Spleen (tissue), 11 donors: ENCODE data around the gene CTBP1. TPM values are rescaled to one million over a fixed set of nuclear protein-coding genes. Genes with fewer than 3 reads are reported as not detected.

Experiments
- DNase-seq: peaks from one replicate; pipeline ENCODE4 v3.0.0-alpha.2; 2020
- H3K27ac ChIP-seq, 8 donors: fragments of 200-600 bp; sonication (generic) in 7 of 8; 1 replicate in 4 of 8; 2 replicates in 4 of 8; pipeline versions ENCODE4 v1.5.0 to v1.8.0; 2016 to 2021; ENCODE audit warnings: inconsistent platforms in 4 of 8, mild to moderate bottlenecking in 4 of 8, moderate library complexity in 1 of 8
- H3K27me3 ChIP-seq, 7 donors: fragments of 200-600 bp; sonication (generic) in 6 of 7; replicated peaks in 1 of 7; 1 replicate in 4 of 7; 2 replicates in 3 of 7; pipeline versions ENCODE4 v1.5.0 to v1.8.0; 2016 to 2021; ENCODE audit warnings: inconsistent platforms in 3 of 7, mild to moderate bottlenecking in 1 of 7
- H3K36me3 ChIP-seq, 6 donors: fragments of 200-600 bp; sonication (generic) in 5 of 6; 1 replicate in 4 of 6; 2 replicates in 2 of 6; pipeline versions ENCODE4 v1.5.0 to v1.8.0; 2016 to 2021; ENCODE audit warnings: inconsistent platforms in 2 of 6
- H3K4me1 ChIP-seq, 6 donors: fragments of 200-600 bp; sonication (generic) in 5 of 6; 1 replicate in 3 of 6; 2 replicates in 3 of 6; pipeline versions ENCODE4 v1.5.0 to v1.8.0; 2016 to 2021; ENCODE audit warnings: inconsistent platforms in 3 of 6
- H3K4me3 ChIP-seq, 8 donors: fragments of 200-600 bp; sonication (generic) in 7 of 8; 1 replicate in 4 of 8; 2 replicates in 4 of 8; pipeline versions ENCODE4 v1.5.0 to v1.8.0; 2016 to 2021; ENCODE audit warnings: inconsistent platforms in 4 of 8, mild to moderate bottlenecking in 4 of 8, moderate library complexity in 2 of 8
- H3K9me3 ChIP-seq, 8 donors: fragments of 200-600 bp; sonication (generic) in 7 of 8; 1 replicate in 4 of 8; 2 replicates in 4 of 8; pipeline versions ENCODE4 v1.5.0 to v1.8.0; 2016 to 2021; ENCODE audit warnings: inconsistent platforms in 4 of 8
- POLR2A ChIP-seq, 3 donors: fragments of 450-650 bp; IDR thresholded peaks; one replicate each; pipeline ENCODE4 v1.5.1; 2017; ENCODE audit warnings: antibody characterized with exemption in 3 of 3, mild to moderate bottlenecking in 1 of 3
- POLR2AphosphoS5 ChIP-seq, 3 donors: sonication (generic); formaldehyde crosslinking; IDR thresholded peaks; one replicate each; pipeline ENCODE4 v1.5.1; 2017; ENCODE audit warnings: antibody characterized with exemption in 3 of 3
- WGBS, 5 donors: extraction: QIAGEN DNeasy Blood & Tissue Kit in 3 of 5; methylation state at CpG; one replicate each; pipeline versions ENCODE4 v1.1.5 to v1.1.7; 2013 to 2018; 5-methylcytosine and 5-hydroxymethylcytosine counted together
- intact Hi-C: fragments of 100-400 bp; cut with DNase I; formaldehyde crosslinking; loops from one replicate; pipeline ENCODE4 v1.15.0; 2023; ENCODE audit warnings: low total_unique reads
- polyA plus RNA-seq, 3 donors: library from polyadenylated mRNA; stranded (reverse); fragments of 200-250 nt; gene quantifications; one replicate each; pipeline ENCODE4 v1.2.1, GENCODE V29; 2013
- total RNA-seq, 7 donors: library from RNA; depleted of rRNA in 3 of 7; stranded (reverse); fragments of >200 nt in 3 of 7; fragmentation: NEBNext Ultra II Directional in 4 of 7; extraction: Animal tissue kit (Norgen Biotek cat#: 25700) in 4 of 7; gene quantifications; one replicate each; pipeline versions ENCODE4 v1.1.0 to v1.2.1, GENCODE V29; 2016 to 2021
- TF ChIP-seq, protein P1 (sequence below), 11 experiments: fragments of 200-600 bp in 7 of 11; fragments of 450-650 bp in 4 of 11; sonication (generic) in 4 of 11; IDR thresholded peaks in 8 of 11; conservative IDR thresholded peaks in 3 of 11; 1 replicate in 7 of 11; 2 replicates in 4 of 11; pipeline versions ENCODE4 v1.4.0 to v1.8.0; 2016 to 2021; ENCODE audit warnings: antibody characterized with exemption in 11 of 11, inconsistent platforms in 4 of 11, mild to moderate bottlenecking in 1 of 11
- donor health status: healthy with polysubstance abuse.
- donor health status: DM: no; HTN: no; CAD: no; lungs with moderate emphysema.
- donor health status: DM: no; HTN: no; CAD: no.
- donor health status: Bipolar disorder and iron deficiency.
- donor health status: healthy.
- donor health status: DM: no; HTN: no; CAD: no.
- donor health status: DM: yes; HTN: yes; CAD: no.

Gene CTBP1
- total and polyA plus RNA-seq, 10 donors: 101 to 226 (median 187) TPM

- DNase-seq: no peak
- Histone ChIP-seq H3K36me3 (peaks cover 0 to 27% (median 0%) of the 10 kb centered on the region in 6 donors), H3K4me3 (no peak overlapping the region), H3K27ac (no peak overlapping the region), H3K9me3 (no peaks in the 10 kb centered on the region), H3K4me1 (peaks cover 16 to 85% (median 49%) of the 10 kb centered on the region in 6 donors), H3K27me3 (no peaks in the 10 kb centered on the region)
- TF ChIP-seq POLR2AphosphoS5 (IDR thresholded peaks at IDR 0.05): no peak
- TF ChIP-seq POLR2A (IDR thresholded peaks at IDR 0.05): no peak
- intact Hi-C loops: no loop called here
- 89 to 92% (median 89%) methylated on average over 13 of the region's 13 CpGs for WGBS, 5 donors
Observed at GRCh38 chr4:1196421-1197183, 52.3 kb downstream of the CTBP1 start.

DNA sequence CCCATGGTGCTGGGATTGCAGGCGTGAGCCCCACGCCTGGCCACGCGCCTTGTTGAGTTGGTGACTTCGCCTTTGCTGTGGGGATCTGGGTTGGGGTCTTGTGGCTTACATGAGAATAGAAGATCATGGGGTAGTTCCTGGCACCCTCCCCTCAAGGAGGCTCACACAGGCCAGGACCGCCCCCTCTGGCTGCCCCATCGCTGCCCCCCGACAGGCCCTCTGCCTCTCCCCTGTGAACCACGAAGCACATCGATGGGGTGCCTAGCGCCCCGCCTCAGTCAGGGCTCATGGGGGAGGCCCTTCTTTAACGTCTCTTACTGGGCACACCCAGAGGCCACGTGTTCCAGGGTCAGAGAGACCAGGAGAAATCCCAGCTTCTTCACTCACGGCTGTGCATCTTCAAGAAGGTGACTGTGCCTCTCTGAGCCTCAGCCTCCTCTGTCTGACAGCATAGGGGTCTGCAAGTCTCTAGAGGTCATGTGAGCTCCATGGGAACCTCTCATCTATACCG, 53.0 kb downstream of the CTBP1 start:
- intact Hi-C loops: no loop called here
- Histone ChIP-seq H3K36me3 (peaks cover 0 to 27% (median 0%) of the 10 kb centered on the region in 6 donors), H3K4me3 (no peak overlapping the region), H3K9me3 (no peaks in the 10 kb centered on the region), H3K27me3 (no peaks in the 10 kb centered on the region), H3K27ac (no peak overlapping the region), H3K4me1 (peaks cover 13 to 85% (median 42%) of the 10 kb centered on the region in 6 donors)
- TF ChIP-seq POLR2A (IDR thresholded peaks at IDR 0.05): no peak
- TF ChIP-seq, protein P1, sequence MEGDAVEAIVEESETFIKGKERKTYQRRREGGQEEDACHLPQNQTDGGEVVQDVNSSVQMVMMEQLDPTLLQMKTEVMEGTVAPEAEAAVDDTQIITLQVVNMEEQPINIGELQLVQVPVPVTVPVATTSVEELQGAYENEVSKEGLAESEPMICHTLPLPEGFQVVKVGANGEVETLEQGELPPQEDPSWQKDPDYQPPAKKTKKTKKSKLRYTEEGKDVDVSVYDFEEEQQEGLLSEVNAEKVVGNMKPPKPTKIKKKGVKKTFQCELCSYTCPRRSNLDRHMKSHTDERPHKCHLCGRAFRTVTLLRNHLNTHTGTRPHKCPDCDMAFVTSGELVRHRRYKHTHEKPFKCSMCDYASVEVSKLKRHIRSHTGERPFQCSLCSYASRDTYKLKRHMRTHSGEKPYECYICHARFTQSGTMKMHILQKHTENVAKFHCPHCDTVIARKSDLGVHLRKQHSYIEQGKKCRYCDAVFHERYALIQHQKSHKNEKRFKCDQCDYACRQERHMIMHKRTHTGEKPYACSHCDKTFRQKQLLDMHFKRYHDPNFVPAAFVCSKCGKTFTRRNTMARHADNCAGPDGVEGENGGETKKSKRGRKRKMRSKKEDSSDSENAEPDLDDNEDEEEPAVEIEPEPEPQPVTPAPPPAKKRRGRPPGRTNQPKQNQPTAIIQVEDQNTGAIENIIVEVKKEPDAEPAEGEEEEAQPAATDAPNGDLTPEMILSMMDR (IDR thresholded peaks at IDR 0.05 in 8 of 11, conservative IDR thresholded peaks at IDR 0.05 in 3 of 11): no peak
- no peak for DNase-seq
- 86 to 92% (median 90%) methylated on average over 16 of the region's 16 CpGs for WGBS, 5 donors

- peaks cover 0 to 27% (median 0%) of the 10 kb centered on the region in 6 donors for H3K36me3 ChIP-seq
- WGBS, 5 donors: 88 to 98% (median 93%) methylated on average over 24 to 29 of the region's 29 CpGs
- H3K27ac ChIP-seq: peak overlapping the region in 1 of 8 donors; percentile 77
- no peaks in the 10 kb centered on the region for H3K9me3 ChIP-seq
- H3K27me3 ChIP-seq: no peaks in the 10 kb centered on the region
- H3K4me1 ChIP-seq: peaks cover 9 to 78% (median 35%) of the 10 kb centered on the region in 6 donors
- no peak overlapping the region for H3K4me3 ChIP-seq
- TF ChIP-seq POLR2AphosphoS5 (IDR thresholded peaks at IDR 0.05): peak in 1 of 3 donors; percentile 48
- TF ChIP-seq POLR2A (IDR thresholded peaks at IDR 0.05): no peak
- intact Hi-C loops: no loop called here
- no peak for DNase-seq
Observed at GRCh38 chr4:1195109-1195671, 53.7 kb downstream of the CTBP1 start.

DNA sequence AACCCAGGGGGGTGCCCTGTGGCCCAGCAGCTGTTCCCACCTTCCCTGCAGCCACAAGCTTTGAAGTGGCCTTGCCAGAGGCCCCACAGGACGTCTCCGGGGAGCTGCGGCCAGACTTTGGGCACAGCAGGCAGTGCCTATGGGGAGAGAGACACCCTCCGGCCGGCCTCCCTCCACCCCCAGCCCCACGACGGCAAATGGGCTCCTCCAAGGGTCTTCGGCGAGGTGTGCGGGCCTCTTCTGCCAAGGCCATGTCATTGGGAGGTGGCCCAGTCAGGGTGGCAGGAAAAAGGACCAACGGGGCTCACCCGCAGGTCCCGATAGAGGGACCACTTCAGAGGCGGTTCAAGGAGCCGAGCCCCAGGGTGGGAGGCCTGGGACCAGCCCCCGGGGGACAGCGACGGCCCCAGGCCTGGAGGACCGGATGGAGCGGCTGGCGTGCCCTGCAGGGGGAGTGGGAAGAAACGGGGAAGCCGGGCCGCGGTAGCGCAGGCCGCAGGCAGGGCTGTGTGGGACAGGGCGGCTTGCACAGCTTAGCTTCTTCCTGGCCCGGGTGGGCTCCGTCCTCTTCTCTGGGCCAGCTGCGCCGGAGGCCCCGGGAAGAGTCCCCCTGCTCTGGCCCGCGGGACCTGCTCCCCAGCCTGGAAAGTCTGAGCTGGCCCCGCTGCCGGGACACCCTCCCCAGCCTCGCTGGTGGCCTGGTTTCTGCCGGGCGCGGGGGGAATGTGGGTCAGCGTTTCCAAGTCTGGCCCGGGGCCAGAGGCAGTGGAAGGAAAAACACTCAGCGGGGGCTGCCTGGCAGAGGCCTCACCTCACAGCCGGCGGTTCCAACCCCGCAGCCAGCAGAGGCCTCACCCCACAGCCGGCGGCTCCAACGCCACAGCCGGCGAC, 54.7 kb downstream of the CTBP1 start:
- H3K9me3 ChIP-seq: no peaks in the 10 kb centered on the region
- WGBS, 5 donors: 75 to 88% (median 81%) methylated on average over 20 to 52 of the region's 52 CpGs
- peaks cover 0 to 27% (median 0%) of the 10 kb centered on the region in 6 donors for H3K36me3 ChIP-seq
- H3K4me3 ChIP-seq: no peak overlapping the region
- H3K27me3 ChIP-seq: no peaks in the 10 kb centered on the region
- intact Hi-C loops: no loop called here
- TF ChIP-seq POLR2A (IDR thresholded peaks at IDR 0.05) (no peak), POLR2AphosphoS5 (IDR thresholded peaks at IDR 0.05) (peak in 2 of 3 donors; percentile 15 to 54)
- TF ChIP-seq, protein P1 (IDR thresholded peaks at IDR 0.05 in 8 of 11, conservative IDR thresholded peaks at IDR 0.05 in 3 of 11): peak in 1 of 11 experiments; percentile 26
- H3K27ac ChIP-seq: peak overlapping the region in 7 of 8 donors; percentile 8 to 77 (median 51)
- DNase-seq: peak; percentile 76
- H3K4me1 ChIP-seq: peaks cover 9 to 68% (median 25%) of the 10 kb centered on the region in 6 donors
